NCI-H2107 treated with DMSO at 0.1 percent for 48 hours (cell line): ENCODE measurements around the gene CBR1.
"Not testable (repeated sequence)": the region's sequence is repeated elsewhere in the genome, so short reads cannot be mapped to it uniquely, and the experiment has no call there.

Experiments
- DNase-seq: peaks from one replicate; lab custom pipeline; 2025; ENCODE audit not compliant: unreplicated experiment; lab: John Stamatoyannopoulos, UW

Gene CBR1

DNA sequence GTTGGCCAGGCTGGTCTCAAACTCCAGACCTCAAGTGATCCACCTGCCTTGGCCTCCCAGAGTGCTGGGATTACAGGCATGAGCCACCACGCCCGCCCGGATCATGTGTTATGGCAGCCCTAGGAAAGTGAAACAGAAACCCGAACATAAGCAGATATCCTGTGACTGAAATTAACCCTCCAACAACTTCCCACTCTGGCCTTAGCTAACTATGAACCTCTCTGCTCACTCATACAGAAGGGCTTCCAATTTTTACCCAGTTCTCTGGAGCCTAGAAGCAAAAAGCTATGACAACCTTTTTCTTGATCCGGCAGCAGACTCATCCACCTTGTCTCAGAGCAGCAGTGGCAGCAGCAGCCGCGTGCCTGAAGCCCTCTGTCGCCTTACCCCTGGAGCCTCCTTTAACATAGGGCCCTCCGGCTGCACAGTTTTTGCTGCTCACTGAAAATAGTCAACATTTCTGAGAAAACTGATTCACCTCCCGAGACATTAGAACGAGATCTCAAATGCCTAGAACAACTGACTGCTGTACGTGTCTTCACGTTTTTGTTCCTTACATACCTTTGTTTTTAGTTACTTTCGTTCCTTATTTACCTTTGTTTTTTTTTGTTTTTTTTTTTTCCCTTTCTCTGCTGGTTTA, 9.3 kb downstream of the CBR1 start:
- DNase-seq: no peak

DNA sequence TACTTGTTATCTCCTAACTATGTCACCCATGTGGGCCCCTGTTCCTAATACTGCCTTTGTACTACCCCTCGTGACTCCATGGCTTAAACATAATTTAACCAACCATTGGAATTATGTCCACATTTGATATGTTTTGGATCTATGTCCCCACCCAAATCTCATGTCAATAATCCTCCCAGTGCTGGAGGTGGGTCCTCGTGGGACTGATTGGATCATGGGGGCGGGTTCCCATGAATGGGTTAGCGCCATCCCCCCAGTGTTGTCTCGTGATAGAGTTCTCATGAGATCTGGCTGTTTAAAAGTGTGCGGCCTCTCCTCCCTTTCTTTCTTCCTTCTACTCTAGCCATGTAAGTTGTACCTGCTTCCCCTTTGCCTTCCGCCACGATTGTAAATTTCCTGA, 9.8 kb downstream of the CBR1 start:
- DNase-seq: no peak

DNA sequence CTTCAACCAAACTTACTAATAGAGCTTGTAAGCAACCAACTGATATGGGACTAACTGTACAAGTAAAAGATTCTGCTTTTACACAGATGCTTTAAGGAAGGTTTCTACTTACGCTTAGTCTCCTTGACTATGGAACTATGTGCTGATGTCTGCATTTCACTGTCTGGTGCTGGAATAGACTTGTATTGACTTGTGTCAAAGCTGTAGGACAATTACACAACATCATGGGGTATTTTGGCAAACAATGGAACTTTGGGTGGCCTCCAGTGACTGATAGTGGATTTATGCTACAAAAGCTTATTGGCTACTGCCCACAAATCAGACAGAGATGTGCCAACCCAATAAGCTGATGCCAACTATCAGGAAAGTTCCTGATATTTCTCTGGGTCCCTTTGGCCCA, 10.6 kb downstream of the CBR1 start:
- no peak for DNase-seq

DNA sequence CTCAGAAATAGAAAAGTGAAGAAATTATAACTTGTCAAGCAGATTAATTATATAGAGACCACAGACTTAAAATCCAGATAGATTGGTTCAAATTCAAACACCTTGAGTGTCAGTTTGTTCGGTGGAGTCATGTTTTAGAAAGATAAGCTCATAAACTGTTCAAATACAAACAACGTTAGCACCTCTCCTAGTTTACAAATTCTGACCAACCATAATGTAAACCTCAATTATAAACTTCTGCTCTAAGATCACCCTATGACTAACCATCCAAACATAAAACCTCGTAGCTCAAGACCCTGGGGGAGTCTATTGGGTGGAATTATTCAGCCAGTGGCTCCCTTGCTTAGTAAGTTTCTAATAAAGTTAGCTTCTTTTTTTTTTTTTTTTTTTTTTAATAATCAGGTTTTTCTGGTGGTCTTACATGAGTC, 12.4 kb downstream of the CBR1 start:
- DNase-seq: no peak

DNA sequence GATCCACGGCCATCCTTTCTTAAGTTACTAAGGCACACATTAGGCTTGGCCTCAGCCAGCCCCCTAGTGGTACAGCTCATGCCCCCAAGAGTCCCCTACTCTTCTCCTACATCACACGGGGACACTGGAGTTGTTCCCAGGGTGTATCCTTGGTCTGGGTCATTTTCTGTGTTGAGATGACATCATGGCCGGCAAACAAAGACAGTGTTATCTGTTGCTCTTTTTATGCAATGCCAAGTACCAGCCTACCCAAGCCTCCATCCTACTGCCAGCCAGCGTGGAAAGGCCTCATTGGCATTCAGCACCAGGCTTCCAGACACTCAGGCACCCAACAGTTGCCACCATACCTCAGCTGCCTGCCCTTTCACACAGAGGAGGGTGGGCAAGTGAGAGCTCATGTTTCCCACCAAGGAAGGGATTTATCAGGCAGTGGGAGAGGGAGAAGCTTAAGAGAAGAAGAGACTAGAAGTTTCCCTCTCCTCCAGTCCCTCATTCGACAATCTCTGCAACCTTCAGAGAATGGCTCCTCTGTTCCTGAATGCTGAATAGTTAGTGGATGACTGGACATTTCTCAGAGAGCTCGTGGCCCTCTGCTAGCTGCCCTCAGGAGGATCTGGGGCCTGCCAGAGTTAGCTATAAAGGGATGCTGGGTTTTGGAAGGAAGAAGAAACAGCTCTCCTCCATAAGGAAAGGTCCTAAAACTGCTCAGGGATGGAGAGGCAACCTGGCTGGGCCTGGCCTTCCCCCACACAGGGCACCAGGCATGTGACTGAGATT, 17.7 kb downstream of the CBR1 start:
- no peak for DNase-seq

DNA sequence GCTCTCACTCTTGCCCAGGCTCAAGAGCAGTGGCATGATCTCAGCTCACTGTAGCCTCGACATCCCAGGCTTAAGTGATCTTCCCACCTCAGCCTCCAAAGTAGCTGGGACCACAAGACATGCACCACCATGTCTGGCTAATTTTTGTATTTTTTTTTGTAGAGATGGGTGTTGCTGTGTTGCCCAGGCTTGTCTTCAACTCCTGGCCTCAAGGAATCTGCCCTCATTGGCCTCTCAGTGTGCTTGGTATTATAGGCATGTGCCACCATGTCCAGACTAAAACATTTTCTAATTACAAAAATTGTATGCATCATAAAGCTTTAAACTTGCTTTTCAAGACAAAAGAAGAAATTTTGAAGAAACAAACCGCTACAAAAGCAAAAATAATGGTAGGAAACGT, 20.1 kb downstream of the CBR1 start:
- DNase-seq: no peak

DNA sequence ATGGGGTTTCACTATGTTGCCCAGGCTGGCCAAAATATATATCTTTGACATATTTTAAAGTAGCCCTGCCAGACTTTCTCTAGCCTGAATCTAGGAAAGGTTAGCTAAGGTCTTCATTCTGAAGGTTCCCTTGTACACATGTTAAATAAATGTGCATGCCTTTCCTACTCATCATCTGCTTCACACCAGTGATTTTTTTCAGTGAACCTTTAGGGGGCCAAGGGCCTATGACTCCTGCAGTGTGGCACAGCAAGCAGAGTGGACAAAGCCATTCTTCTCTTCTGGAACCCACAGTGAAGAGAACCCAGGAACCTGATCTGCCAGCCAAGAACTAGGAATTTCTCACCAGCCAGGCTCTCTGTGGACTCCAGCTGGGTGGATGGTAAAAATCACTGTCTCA, 22.9 kb downstream of the CBR1 start:
- no peak for DNase-seq

DNA sequence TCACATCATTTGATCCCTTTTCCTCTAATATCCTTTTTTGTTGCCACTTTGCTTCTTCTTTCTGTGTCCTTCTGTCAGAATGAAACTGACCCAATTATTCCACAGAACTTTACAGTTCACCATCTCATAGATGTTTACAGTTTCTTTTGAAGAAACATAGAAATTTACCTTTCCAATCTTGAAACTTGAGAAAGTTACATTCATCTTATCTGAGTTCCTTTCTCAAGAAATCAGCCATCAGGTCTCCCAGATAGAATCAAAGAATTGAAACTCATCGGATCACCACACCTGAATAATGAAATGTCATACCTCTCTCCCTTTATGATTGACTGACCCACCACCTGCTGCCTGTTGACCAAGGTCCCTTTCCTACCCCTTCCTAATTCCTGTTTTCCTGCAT, 23.7 kb downstream of the CBR1 start:
- DNase-seq: no peak

DNA sequence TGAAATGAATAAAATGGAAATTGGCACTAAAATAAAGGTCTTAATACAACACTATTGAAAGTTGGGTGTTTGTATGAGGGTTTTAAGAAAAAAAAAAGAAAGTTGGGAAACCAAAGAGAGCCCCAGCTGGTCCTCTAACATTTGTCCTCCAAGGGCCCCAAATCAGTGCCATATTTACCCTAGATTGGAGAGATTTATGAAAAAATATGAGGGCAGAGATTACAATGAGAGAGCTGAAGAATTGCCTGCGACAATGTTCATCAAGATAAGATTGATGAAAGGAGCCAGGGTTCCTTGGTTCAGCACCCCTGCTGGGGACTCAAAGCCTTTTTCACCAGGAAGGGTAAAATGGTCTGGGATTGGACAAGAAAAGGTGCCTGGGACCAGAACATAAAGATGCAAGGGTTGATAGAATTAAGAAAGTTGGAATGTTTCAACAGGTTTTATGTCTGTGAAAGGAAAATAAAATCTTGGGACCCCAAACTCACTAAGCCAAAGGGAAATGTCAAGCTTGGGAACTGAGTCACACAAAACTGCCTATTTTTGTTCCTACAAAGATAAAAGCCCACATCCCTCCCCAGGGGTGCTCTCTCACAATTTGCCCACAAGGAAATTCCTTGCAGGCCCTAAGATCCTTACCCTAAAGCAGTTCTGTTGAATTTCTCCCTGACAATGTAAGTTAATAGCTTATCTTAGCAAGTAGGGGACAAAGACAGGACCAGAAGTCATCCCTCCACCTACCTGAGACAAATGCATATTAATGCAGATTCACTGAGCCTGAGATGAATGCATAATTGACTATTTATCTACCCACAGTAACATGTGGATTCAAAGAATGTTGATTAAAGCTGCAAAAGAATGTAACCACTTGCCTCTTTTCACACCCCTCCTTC, 26.8 kb downstream of the CBR1 start:
- DNase-seq: no peak

DNA sequence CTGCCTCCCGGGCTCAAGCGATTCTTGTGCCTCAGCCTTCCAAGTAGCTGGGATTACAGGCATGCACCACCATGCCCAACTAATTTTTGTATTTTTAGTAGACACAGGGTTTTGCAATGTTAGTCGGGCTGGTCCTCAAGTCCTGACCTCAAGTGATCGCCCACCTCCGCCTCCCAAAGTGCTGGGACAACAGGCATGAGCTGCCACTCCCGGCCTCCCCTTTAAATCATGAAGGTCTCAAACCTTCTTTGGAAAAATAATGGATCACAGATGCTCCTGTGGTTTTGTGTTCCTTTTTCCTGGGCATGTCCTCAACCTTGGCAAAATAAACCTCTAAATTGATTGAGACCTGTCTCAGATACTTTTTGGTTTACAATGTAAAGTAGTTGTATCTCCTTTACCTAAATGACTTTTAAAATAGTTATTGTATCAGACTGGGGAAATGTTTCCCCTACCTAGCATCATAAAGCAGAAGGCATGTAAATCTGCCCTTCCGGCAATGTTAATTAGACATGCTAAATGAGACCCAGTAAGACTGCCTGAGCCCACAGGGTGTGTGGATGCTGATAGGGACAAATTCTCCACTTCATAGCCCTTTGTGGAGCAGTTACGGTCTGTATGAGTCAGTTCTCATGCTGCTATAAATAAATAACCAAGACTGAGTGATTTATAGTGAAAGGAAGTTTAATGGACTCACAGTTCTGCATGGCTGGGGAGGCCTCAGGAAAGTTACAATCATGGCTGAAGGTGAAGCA, 27.8 kb downstream of the CBR1 start:
- no peak for DNase-seq

DNA sequence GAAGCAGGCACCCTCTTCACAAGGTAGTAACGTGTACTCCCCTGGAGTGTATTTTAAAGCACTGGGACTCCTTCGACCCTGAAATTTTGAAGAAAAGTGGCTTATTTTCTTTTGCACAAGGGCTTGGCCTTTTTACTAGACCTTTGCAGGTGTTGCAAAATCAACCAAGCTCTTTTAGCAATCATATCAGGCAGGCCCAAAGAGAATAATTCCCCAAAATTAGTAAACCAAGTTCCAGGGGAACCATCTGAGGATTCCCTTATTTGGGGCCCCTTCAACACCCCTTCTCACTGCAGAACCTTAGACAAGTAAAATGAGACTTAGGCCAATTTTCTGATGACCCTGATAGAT, 28.3 kb downstream of the CBR1 start:
- no peak for DNase-seq

DNA sequence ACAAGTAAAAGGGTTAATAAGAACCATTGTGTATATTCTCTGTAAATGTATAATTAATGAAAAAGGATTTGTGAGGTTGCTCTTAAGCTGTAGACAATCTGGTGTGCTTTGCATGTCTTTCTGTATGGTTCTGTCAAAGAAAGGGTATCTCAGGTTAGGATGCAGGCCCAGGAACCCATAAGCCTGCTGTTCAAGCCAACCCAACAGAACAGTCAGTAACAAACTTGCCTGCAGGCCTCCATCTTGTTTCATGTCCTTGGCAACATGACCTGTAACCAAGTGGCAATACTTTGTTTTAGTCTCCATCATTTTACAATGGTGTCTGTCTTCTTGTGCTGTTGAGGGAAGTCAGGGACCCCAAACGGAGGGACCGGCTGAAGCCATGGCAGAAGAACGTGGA, 29.2 kb downstream of the CBR1 start:
- DNase-seq: no peak

DNA sequence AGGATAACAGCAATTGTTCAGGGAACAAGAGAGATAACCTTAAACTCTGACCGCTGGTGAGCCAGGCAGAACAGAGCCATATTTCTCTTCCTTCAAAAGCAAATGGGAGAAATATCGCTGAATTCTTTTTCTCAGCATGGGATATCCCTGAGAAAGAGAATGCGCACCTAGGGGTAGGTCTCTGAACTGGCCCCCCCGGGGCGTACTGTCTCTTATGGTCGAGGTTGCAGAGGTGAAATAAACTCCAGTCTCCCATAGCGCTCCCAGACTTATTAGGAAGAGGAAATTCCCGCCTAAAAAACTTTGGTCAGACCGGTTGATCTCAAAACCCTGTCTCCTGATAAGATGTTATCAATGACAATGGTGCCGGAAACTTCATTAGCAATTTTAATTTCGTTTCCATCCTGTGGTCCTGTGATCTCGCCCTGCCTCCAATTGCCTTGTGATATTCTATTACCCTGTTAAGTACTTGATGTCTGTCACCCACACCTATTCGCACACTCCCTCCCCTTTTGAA, 29.9 kb downstream of the CBR1 start:
- not testable (repeated sequence) for DNase-seq

DNA sequence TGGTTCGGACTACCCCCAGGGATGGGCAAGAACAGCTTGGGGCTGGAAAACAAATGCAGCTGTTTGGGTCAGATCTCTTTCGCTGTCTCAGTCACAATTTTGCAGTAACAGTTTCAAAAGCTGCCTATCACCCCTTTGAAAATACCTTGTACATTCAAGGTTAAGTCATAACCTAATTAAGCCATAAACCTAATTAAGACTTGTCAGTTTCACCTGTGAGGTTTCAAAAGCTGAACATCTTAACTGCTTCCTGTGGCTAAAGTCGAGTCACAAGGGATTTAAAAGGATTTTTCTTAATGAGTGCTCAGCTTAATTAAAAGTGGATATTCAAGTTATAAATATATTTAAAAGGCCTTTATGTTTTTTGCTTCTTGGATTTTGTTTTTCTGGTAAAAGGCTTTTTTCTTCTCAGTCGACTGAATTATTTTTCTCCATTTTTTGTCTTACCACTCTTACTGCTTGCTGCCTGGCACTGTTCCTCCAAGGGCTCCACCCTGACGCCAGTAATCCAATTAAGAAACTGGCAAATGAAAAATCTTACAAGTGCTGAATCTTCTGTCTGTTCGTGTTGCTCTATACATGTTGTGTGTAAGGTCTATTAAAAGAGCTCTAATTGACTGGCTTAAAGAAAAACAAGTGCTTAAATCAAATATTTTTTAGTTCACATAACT, 31.3 kb downstream of the CBR1 start:
- no peak for DNase-seq

DNA sequence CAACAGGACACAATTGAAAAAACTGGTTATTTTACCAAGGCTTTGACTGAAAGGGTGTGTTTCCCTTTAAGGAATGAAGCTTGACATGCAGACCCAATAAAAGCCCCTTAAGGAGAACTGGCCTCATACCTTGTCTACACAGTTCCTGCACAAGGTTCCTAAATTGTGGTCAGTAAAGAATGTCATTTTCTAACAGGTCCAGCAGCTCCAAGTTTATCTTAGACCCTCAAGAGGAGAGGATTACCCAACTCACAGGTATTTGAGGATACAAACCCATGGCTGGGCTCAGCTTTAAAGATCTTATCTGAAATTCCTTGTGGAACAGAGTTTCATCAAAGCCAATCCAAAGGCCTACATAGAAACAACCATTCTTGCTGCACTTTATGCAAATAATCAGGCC, 33.6 kb downstream of the CBR1 start:
- DNase-seq: no peak

DNA sequence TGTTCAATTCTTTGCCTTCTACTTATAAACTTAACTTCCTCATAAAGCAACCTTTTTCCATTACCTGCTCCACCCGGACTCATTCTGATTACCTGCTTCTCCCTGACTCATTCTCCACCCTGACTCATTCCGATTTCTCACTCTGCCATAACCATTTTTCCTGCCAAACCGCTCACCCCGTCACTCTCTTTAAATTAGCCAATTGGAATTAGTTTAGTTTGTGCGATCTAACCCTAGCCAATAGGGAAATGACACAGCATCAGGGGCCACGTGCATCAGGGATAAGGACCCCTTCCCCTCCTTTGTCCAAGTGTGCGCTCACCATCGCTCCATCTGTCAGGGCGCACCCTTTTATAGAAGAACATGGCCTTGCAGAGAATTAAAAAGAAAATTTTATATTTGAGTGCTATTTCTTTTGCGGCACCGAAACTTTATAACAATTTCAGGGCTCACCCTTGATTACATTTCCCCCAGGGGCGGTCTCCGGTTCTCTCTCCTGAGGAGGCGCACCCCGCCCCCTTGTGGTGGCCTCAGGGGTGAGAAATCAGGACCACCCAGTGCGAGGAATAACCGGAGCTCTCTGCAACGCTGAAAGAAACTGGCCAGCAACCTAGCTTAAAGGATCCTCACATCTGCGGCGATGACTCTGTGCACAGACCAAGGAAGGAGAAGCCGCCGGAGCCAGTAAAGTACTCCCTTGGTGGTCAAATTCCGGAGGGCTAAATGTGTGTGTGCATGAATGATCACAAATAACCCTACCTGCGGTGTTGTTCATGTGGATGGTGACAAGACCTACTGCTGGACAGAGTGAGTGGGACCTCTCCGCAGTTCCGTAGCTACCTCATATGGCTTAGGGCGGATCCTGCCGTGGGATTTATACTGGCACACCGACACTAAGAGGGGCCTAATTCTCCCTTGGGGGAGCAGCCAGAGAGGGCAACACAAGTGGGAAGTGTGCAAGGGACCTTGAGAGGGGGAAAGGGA, 34.8 kb downstream of the CBR1 start:
- DNase-seq: no peak

DNA sequence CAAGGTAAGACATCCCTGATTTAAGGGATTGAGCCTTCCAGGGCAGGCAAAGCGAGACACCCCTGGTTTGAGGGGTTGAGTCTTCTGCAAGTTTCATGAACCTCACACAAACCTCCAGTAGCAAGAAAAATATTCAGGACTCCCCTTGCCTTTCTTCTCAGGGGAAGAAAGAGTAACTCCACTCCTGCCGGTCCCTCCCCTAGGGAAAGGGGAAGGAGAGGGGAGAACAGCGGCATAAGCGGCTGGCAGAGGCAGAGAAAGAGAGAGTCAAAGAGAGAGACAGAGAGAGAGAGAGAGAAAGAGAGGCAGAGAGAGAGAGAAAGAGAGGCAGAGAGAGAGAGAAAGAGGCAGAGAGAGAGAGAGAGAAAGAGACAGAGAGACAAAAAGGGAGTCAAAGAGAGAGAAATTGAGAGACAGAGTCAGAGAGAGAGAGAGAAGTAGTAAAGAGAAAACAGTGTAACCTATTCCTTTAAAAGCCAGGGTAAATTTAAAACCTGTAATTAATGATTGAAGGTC, 35.6 kb downstream of the CBR1 start:
- no peak for DNase-seq

DNA sequence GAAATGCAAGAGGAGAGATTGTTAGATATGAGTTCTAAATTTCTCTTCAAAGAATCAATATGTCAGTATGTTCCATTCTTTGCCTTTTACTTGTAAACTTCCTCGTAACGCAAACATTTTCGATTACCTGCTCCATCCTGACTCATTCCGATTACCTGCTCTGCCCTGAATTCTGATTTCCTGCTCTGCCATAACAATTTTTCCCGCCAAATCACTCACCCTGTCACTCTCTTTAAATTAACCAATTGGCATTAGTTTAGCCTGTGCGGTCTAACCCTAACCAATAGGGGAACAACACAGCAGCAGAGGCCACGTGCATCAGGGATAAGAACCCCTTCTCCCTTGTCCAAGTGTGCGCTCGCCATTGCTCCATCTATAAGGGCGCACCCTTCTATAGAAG, 40.0 kb downstream of the CBR1 start:
- DNase-seq: no peak

DNA sequence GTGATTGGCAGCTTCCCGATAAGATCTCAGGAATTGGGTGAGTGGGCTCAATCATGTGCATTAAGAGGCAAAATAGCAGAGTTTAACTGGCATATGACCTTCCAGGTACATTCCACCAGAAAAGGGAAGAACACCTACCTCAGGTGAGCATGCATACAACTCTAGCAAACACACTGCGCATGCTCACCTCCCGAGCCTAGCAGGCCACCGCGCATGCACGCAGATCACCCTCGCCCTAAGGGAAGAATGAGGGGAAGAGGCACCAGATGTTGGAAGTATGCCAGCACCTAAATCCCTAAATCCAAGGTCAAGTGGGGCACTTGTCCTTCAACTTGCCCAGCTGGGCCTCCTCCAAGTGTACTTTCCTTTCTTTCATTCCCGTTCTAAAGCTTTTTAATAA, 41.4 kb downstream of the CBR1 start:
- DNase-seq: no peak
